HG03139 (cell line): Measurements from ENCODE around the gene TCF3.

ENCODE experiments used
- ATAC-seq: cut with Tn5 transposase; IDR thresholded peaks from one replicate; pipeline ENCODE4 v1.9.1; 2021; ENCODE audit not compliant: unreplicated experiment

TCF3 gene

DNA sequence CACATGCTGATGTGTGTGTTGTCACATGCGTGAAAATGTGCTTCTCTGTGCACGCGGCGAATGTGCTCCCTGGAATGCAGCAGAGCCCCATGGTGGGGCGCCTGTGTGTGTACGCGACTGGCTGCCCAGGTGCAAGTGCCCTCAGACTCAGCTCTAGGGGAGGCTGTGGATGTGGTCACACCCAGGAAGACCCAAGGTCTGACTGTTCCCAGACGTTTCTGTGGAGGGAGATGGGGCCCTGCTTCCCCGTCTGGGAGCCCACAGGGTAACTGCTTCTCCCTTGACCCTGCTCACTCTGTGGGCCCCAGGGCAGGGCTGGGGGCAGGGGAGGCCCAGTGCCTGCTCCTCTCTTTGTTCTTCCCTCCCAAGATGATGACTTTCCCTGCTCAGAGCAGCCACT, 39.3 kb downstream of the TCF3 start:
- ATAC-seq = no peak

DNA sequence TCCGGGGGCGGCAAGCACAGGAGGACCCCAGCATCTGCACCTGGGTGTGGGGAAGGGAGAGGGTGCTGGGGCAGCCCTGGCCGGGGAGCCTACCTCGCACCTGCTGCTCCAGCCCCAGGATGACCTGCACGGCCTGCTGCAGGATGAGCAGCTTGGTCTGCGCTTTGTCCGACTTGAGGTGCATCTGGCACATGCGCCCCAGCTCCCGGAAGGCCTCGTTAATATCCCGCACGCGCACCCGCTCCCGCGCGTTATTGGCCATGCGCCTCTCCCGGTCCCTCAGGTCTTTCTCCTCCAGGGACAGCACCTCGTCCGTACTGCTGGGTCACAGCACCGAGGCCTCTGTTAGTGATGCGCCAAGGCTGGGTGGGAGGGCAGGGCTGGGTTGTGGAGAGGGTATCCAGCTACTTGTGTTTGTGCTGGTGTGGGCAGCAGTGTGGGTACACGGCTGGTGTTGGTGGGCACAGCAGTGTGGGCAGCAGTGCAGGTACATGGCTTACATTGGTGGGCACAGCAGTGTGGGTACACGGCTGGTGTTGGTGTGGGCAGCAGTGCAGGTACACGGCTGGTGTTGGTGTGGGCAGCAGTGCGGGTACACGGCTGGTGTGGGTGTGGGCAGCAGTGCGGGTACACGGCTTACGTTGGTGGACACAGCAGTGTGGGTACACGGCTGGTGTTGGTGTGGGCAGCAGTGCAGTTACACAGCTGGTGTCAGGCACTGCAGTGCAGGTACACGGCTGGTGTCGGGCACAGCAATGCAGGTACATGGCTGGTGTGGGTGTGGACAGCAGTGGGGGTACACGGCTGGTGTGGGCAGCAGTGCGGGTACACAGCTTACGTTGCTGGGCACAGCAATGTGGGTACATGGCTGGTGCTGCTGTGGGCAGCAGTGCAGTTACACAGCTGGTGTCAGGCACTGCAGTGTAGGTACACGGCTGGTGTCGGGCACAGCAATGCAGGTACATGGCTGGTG, 40.0 kb downstream of the TCF3 start:
- ATAC-seq = no peak

DNA sequence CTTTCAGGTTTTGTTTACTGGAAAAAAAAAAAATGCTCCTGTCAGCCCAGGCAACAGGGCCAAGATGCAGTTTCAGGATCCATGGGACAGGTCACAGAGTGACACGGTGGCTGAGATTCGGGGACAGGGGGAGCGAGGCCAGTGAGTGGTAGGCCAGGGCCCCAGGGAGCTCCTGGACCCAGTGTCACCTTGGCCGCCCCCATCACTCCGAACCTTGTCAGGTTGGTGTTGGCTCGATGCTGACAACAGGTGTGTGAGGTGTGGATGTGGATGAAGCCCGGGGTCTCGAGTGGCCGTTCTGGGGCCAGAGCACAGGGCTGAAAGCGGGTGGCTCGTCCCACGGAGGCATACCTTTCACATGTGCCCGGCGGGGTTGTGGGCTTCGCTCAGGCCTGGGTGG, 41.1 kb downstream of the TCF3 start:
- ATAC-seq = no peak

DNA sequence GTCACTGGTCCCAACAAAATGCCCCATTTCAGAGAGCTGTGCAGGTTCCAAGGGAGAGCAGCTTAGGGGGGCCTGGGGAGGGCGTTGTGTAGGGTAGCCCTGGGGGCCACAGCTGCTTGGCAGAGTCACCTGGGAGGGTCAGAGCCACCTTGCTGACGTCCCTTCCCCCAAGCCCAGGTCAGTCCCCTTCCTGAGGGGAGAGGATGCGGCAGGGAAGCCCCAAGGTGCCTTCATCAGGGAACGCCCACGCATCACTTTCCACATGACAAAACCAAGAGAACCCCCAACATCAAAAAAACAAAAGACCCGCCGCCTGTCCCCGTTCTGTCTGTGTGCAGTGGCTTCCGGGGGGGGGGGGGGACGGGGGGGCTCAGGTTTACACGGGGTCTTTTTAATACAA, 41.8 kb downstream of the TCF3 start:
- ATAC-seq = no peak

DNA sequence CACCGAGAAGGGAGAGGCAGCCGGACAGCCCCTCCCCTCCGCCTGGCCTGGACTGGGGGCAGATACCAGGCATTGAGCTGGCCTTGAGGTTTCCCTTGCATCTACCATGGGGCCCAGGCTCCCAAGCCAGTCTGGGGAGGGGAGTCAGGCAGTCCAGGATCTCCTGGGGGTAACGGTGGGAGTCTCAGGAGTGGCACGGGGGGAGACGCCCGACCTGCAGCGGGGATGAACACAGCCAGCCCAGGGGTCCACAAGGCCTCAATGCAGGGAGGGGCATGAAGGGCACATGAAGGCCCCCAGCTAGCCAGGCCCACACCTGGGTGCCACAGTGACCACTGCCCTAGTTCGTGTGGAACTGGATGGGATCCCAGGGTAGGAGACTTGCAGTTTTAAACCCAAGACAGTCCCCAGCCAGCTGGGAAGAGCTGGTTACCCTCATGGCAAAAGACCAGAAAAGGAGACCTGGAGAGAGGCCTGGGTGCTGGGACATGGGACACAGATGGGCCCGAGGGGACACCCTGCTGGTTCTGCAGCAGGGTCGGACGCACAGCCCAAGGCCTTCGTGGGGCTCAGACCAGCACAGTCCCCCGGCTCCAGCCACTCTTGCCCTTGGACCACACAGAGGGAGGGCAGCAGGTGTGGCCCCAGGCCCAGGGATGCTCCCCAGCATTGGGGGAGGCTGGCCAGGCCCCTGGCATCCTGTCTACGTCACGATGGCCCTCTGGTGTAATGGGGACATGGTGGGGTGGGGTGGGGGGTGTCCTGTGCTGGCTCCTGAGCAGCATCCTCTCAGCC, 42.5 kb downstream of the TCF3 start:
- no peak for ATAC-seq

DNA sequence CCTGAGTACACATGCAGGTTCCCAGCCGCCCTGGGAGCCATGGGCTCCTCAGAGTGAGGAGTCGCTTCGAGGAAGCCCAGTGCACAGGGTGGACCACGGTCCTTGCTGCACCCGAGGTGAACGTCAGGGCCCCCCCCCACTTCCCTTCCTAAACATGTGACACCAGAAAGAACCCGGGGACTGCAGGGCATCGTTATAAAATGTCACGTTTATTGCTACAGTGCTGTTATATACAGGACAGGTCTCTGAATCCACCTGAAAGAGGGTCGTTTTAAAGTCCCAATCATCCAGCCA, 43.4 kb downstream of the TCF3 start:
- no peak for ATAC-seq

DNA sequence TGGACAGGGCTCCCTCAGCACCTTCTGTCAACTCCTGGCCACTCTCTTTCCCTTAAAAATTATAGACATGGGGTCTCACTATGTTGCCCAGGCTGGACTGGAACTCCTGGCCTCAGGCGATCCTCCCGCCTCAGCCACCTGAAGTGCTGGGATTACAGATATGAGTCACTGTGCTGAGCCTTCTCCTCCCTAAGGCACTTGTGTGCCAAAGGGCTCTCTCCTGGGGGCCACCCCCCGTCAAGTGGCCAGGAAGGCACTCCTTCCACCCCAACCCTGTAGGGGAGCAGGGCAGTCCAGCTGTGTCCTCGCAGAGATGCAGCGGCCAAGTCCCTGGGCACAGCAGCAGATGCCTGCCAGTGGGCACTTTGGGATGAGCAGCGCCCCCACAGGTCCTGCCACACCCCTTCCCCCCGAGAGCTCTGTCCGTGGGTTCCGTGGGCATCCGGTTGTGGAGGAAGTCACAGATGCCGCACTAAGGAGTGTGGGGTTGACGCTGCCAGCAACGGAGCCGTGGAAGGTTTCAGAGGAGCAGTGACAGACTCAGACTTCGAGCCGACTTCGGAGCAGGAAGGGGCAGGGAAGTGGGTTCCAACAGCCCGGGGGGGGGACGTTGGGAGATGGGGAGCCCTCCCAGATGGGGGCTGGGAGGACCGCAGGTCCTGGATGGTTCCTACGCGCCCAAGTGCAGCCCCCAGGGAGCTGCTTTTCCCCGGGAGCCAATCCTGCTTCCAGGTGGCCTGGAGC, 43.9 kb downstream of the TCF3 start:
- ATAC-seq = no peak

DNA sequence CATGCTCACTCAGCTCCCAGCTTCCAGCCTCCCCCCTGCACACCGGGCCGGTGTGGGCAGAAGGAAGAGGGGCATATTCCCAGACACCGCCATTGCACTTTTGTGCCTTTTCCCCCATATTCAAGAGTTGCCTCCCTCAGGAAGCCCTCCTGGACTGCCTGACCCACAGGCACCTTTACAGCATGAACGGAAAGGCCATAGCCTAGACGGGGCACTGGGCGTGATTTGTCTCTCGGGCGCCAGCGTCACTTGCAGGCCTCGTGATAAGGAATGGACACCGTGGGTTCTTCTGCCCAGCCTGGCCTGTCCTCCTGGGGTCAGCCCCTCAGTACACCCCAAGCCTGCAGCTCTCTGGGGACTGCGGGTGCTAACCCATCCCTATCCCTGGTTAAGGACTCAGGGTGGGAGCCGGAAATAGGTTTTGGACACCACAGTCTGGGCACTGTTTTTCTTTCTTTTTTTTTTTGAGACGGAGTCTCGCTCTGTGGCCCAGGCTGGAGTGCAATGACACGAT, 46.2 kb downstream of the TCF3 start:
- no peak for ATAC-seq

DNA sequence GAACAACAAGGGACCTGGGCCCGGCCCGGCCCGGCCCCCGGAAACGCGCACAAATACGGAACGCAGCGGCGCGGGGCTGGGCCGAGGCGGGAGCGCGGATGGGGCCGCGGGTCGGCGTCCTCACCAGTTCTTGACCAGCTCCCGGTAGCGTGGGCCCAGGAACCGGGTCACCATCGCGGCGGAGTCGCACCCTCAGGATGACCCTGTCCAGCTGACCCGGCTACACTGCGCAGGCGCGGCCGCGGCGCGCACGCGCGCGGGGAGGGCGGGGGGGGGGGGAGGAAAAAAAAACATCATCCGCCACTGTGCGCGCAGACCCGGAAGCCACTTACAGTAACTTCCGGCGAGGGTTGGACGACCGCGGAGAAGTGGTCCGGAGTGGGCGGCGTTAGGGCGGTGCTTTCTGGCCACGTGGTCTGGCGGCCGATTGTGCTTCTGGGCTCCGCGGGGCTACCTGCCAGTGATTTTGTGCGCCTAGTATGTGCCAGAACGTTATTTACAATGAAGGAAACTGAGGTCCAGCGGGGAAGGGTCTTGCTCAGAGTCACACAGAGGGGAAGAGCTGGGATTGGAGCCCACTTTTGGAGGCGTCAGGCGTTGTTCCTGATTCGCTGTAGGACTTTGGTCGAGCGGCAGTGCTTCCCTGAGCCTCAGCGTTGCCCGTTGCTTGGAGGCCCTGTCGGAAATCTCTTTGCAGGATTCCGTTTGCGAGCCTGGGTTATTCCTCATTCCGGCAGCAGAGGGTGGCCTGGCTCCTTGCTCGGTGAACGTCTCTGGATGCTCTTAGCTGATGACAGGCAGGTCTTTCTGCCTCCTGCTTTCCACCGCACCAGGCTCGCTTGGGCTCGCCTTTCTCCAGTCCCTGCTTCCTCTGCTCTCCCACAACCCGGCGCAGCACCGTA, 46.9 kb downstream of the TCF3 start, which contains the start of gene UQCR11:
UQCR11 (minus strand) TSS at position 227 of the 902 bp plus-strand sequence; CDS start at position 174, 53 bp downstream.
- ATAC-seq = peak; percentile 63

DNA sequence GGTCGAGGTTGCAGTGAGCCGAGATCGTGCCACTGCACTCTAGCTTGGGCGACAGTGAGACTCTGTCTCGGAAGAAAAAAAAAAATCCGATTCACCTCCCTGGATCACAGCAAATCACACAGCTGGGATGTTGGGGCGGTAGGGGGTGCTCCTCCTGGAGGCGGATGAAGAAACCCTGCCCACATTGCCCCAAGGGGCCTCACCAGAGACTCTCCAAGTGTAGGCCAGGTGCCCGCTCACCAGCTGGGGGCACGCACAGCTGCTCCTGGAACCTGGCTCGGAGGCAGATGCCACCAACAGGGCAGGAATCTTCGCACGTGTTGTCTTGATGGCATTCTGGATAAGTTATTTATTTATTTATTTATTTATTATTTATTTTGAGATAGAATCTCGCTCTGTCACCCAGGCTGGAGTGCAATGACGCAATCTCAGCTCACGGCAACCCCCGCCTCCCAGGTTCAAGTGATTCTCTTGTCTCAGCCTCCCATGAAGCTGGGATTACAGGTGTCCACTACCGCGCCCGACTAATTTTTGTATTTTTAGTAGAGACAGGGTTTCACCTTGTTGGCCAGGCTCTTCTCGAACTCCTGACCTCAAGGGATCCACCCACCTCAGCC, 50.2 kb downstream of the TCF3 start:
- ATAC-seq = no peak

DNA sequence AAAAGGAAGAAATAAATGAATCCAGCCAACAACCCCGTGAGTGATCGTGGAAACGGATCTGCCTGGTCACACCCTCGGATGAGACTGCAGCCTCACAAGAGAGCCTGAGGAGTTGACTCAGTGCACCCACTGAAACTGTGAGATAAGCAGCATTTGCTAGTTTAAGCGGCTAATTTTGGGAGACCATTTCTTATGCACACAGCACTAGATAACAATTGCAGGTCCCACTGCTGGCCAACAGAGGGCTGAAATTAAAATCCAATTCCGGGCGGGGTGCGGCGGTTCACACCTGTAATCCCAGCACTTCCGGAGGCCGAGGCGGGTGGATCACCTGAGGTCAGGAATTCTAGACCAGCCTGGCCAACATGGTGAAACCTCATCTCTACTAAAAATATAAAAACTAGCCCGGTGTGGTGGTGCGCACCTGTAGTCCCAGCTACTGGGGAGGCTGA, 50.8 kb downstream of the TCF3 start:
- no peak for ATAC-seq

DNA sequence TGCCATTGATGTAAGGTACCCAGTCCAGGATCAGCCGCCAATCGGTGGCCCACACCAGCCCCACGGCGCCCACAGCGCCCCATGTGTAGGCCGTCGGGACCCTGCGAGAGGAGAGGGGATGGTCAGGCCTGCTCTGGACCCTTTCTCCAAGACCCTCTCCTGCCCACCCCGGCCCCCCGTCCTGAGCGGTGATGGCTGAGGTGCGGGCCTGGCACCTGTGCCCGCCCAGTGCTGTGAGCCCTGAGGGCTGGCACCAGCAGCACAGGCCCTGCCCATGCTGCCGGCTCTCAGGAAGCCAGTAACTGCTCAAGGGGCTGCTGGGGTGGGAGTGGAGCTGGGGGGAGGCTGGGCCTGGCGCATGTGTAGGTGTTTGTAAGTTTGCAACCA, 53.0 kb downstream of the TCF3 start:
- ATAC-seq = no peak

DNA sequence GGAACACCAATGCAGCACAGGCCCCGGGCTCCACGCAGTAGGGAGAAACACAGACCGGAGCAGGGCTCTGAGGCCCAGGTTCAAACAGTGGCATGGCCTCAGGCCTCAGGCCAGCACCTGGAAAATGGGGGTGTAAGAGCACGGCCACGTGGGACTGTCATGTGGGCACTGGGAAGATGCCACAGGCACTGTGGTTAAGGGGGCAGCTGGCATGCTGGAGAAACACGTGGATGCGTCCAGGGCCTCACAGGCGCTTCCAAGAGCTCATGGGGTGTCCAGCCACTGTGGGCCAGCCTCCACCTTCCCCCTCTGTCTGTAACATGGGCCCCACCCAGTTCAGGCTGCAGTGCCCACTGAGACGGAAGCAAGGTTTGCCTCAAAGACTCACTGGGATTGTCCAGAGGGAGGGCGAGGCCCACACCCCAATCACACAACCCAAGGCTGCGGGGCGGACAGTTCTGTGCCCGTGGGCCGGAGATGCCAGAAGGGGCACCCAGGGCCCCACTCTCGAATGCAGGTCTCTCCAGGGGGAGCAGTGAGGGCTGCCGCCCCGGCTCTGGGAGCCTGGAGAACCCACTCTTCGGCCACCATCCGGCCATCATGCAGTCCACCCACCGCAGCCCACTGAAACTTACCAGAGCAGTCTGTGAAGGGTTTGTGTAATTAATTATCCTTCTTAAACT, 53.5 kb downstream of the TCF3 start:
- ATAC-seq = no peak

DNA sequence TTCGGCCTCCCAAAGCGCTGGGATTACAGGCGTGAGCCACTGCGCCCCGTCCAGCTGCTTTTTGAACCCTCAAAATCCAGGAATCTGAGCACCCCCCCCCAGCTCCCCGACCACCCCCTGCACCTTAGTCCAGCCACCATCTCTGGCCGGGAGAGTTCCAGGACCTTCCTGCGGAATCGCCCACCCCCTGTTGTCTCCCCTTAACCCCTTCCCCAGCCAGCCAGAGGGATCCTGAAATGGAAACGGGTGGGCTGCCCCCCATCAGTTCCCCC, 59.0 kb downstream of the TCF3 start:
- no peak for ATAC-seq

DNA sequence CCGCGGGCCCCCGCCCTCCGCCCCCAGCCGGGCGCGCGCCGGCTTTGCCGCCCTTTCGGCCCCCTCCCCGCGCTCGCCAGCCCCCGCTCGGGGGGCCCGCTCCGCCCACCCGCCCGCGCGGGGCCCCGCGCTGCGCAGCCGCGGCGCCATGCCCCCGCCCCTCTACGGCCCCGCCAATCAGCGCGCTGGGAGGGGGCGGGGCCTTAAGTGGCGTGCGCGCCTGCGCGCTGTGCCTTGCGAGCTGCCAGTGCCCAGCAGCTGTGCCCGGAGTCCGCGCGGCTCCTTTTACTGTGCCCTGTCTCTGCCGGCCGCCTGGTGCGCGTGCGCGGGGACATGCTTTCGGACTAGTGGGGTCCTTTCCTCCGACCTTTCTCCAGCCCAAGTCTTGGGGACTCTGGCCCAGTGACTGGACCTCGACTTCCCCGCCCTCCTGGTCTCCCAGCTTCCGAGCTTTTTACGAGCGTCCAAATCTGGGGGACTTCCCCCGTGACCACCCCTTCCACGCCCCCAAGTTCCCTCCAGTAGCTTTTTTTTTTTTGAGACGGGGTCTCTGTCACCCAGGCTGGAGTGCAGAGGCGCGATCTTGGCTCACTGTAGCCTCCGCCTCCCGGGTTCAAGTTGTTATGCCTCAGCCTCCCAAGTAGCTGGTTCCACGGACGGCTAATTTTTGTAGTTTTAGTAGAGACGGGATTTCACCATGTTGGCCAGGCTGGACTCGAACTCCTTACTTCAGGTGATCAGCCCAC, 59.5 kb downstream of the TCF3 start, which contains the start of gene MBD3:
MBD3 (minus strand) TSS at position 111 of the 746 bp plus-strand sequence. CDS start 234 bp downstream, outside the sequence.
- ATAC-seq = peak; percentile 59

DNA sequence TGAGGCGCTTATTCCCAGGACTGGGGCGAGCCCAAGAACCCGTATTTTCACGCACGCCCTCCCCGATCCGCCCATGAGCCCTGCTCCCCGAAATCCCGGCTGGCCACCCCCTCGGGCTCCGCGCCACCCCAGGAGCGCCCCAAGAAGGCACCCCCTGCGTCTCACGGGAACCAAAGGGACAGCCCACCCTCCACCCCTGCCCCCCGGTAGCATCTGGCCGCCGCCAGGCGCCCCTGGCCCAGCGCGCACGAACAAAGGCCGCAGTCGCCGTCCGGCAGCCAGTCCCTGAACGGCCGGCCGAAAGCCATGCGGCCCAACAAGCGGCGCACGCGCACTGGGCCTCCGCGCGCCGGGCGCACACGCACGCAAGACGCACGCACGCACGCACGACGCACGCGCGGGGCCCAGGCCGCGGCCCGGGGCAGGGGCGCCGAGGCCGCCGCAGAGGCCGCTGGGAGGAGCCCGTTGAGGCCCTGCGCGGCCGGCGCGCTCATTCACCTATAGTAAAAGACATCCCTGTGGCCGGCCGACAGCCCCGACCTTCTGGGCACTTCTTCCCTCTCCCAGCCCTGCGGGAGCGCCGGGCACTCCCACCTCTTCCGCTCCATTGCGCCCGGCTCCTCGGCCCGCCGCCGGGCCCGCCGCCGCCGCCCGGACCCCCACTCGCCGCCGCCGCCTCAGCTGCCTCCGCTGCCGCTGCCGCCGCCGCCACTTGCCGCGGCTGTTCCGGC, 60.2 kb downstream of the TCF3 start:
- ATAC-seq = peak; percentile 48

DNA sequence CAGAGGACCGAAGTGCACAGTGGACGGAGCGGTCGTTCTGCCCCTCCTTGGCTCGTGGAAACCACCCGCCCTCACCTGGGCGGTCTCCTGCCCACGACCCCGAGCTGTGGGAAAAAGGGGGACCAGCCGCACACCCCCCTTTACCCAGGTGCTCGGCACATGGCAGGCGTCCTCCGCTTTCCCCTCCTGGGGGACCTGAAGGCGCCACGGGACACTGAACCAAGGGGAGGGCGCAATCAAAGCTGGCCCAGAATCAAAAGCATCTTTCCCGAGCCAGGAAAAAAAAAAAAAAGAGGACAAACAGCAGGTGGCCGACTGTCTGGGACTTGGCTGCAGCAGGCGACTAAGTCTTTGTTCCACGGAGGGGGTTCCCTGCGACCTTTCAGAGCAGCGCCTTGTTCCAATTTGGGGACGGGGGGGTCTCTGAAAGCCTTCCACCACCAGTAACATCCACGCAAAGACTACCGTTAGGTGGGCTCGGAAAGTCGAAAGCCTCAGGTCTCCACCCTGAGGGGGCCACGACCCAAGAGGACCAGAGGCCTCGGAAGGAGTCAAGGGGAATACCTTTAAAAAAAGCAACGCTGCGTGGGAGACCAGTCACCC, 60.9 kb downstream of the TCF3 start:
- no peak for ATAC-seq
